ENCODE results near the gene IGF1.

IGF1 gene

DNA sequence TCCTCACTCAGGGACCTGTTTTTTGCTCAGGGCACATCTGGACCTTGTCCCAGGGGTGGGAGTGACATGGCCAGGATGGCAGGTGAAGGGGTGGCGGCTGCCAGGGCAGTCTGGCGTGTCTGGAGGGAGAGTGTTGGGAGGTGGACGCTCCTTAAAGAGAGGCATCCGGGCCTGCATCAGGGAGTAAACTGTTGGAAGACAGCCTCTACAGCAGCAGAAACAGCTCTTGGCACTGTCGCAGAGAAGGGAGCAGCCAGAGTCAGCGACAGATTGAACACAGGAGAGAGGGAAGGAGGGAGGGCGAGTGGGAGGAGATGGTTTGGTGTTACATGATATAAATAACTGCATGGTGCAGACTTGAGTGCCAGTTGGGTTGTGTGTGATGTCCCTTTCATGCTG is 52.8 kb downstream of the IGF1 start:
- no peak for TF ChIP-seq POLR2AphosphoS5 (IDR thresholded peaks at IDR 0.05; ENCODE audit: low read depth, low read length)
- no peak for TF ChIP-seq TAF1 (IDR thresholded peaks at IDR 0.05; ENCODE audit: borderline replicate concordance, insufficient read depth, low read length)
- TF ChIP-seq REST (IDR thresholded peaks at IDR 0.05; ENCODE audit: insufficient read depth in 1 of 2, low read depth in 2 of 2, low read length in 2 of 2): no peak
- TF ChIP-seq FOXP2 (optimal IDR thresholded peaks at IDR 0.05; ENCODE audit: borderline replicate concordance, extremely low read depth, extremely low read length, insufficient read depth): no peak
- no peak for TF ChIP-seq SIN3A (IDR thresholded peaks at IDR 0.05; ENCODE audit: borderline replicate concordance, insufficient read depth, low read length)

DNA sequence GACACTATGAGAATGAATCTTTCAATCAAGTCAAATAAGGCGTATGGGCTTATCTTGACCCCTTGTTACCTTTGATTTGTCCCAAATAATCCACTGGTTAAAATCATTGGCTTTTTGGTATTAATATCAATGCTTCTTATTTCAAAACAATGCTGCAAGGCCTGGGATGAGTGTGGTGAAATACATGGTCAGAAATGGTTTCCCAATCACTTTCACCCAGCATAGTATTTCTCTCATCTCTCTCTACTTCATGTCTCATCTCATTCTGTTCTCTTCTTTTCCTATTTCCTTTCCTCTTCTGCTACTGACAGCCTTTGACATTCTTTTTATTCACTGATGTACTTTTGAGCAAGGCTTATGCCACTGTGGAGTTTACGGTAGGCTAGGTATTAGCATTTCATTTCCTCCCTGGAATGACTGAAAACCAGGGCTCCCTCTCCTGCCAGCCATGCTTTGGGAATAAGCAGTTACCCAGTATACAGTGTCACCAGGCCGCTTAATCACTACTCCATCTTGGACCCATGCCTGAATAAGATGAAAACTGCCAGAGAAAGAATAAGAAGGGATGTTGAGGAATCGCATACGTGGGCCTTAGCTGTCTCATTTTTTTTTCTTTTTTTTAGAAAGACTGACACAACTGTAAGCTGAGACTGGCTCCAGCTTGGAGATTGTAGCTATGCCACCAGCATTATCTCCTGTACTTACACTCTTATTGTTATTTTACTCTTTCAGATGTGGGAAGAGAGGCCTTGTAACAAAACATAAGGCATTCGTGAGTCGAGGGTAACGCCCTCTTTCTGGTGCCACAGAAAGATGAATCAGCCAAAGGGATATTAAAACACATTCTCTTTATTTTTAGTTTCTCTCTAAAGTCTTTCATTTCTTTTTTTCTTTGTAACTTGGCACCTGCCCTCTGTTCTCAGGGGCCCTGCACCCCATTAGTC is 53.5 kb downstream of the IGF1 start:
- no peak for TF ChIP-seq TAF1 (IDR thresholded peaks at IDR 0.05; ENCODE audit: borderline replicate concordance, insufficient read depth, low read length)
- no peak for TF ChIP-seq POLR2AphosphoS5 (IDR thresholded peaks at IDR 0.05; ENCODE audit: low read depth, low read length)
- TF ChIP-seq SIN3A (IDR thresholded peaks at IDR 0.05; ENCODE audit: borderline replicate concordance, insufficient read depth, low read length): no peak
- TF ChIP-seq FOXP2 (optimal IDR thresholded peaks at IDR 0.05; ENCODE audit: borderline replicate concordance, extremely low read depth, extremely low read length, insufficient read depth): no peak
- no peak for TF ChIP-seq REST (IDR thresholded peaks at IDR 0.05; ENCODE audit: insufficient read depth in 1 of 2, low read depth in 2 of 2, low read length in 2 of 2)

- TF ChIP-seq SIN3A (IDR thresholded peaks at IDR 0.05; ENCODE audit: borderline replicate concordance, insufficient read depth, low read length) (no peak), REST (IDR thresholded peaks at IDR 0.05; ENCODE audit: insufficient read depth in 1 of 2, low read depth in 2 of 2, low read length in 2 of 2) (no peak), TAF1 (IDR thresholded peaks at IDR 0.05; ENCODE audit: borderline replicate concordance, insufficient read depth, low read length) (no peak), POLR2AphosphoS5 (IDR thresholded peaks at IDR 0.05; ENCODE audit: low read depth, low read length) (no peak), FOXP2 (optimal IDR thresholded peaks at IDR 0.05; ENCODE audit: borderline replicate concordance, extremely low read depth, extremely low read length, insufficient read depth) (no peak)
Measured at GRCh38 chr12:102425109-102426039, 55.0 kb downstream of the IGF1 start.

- TF ChIP-seq POLR2AphosphoS5 (IDR thresholded peaks at IDR 0.05; ENCODE audit: low read depth, low read length): no peak
- TF ChIP-seq REST (IDR thresholded peaks at IDR 0.05; ENCODE audit: insufficient read depth in 1 of 2, low read depth in 2 of 2, low read length in 2 of 2): no peak
- no peak for TF ChIP-seq SIN3A (IDR thresholded peaks at IDR 0.05; ENCODE audit: borderline replicate concordance, insufficient read depth, low read length)
- TF ChIP-seq TAF1 (IDR thresholded peaks at IDR 0.05; ENCODE audit: borderline replicate concordance, insufficient read depth, low read length): no peak
- no peak for TF ChIP-seq FOXP2 (optimal IDR thresholded peaks at IDR 0.05; ENCODE audit: borderline replicate concordance, extremely low read depth, extremely low read length, insufficient read depth)
Measured at GRCh38 chr12:102423462-102423861, 56.9 kb downstream of the IGF1 start.

Measured in PFSK-1 (cell line).